ENCODE data around the gene STARD13.

The STARD13 gene

DNA sequence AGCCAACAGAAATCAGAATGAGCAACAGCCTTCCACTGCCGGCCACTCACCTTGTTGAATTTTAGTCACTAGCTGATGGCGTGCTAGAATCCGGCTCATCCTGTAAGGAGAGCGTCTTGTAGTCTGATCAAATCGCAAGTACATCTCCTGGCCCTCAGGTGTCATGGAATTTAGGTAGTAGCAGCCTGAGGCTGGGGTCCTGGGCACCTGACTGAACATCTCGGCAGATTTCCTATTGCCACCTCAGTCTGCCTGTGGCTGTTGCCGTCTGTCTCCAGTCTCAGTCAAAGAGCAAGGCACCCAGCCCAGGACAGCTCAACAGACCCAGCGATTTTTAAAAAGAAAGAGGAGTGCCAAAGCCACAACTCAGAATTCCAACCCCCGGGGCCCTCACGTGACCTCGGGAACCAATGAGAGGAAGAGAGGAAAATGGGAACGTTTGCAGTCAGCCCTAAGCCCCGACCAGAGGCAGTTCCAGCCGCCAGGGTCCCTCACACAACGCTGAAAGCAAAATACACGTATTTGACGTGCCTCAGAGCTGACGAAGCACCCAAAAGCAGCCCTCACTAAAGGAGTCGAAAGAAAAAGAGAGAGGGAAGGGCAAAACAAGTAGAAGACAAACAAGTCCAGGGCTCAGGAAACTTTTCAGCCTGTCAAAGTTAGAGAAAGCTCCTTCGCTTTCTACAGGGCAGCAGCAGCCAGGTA lies at the start of gene STARD13:
Gene STARD13 (minus strand): TSS at position 336 of the 705 bp plus-strand sequence. CDS start 117 bp downstream, at position 219.
- DNase-seq, result peak; percentile 95

DNA sequence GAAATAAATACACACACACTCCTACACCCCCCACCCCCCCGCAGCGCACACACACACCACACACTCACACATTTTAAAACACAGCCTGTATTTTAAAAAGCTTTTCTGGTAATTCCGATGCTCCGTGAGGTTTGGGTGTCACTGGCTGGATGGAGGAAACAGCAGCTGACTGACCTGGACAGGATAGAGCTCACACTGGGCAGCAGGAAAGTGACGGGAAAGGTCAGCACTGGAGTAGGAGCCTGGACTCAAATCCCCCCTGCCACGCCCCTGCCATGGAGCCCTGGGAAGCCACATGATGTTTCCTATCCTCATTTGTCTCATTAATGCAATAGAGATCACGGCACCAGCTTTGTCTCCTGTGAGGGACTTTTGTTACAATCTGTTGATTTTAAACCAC lies 49.3 kb upstream of the STARD13 start:
- DNase-seq, result no peak

GRCh38 chr13:33331962-33332361 lies 46.4 kb upstream of the STARD13 start:
- DNase-seq, result no peak

DNA sequence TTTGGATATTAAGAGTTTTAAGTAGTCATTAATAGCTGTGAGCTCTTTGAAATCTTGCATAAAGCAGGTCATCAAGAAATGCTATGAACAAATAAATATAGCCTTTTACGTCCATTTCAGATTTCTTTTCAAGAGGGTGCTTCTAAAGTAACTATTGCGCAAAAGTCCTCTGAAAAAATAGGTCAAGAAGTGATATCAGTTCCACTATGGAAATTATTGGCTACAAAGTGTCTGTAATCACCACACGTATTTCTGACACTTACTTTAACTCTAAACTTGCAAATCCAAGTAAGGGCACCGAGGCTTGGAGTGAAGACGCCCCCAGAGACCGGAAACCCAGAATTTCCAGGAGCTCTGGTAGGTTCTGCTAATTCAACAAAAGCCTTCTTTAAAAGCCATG lies 44.9 kb upstream of the STARD13 start:
- no peak for DNase-seq

GRCh38 chr13:33328701-33329100 lies 43.1 kb upstream of the STARD13 start:
- DNase-seq, result no peak

GRCh38 chr13:33326723-33327122 lies 41.2 kb upstream of the STARD13 start:
- no peak for DNase-seq

DNA sequence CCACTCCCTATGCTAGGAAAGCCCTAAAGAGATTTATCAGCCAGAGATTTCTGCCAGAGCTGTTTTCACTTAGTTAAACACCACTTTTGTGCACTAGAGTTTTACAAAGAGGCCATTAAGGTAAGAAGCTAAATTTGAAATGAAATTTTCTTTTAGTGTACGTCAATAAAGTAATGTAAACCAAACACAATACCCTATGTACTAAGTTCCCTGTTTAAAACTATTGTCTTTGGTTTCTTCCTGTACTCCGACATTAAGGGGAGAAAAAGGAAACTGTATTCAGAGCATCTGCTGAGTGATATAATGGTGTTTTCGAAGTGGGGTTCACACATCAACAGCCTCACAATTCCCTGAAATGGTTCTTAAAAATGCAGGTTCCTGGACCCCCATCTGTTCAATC lies 40.7 kb upstream of the STARD13 start:
- DNase-seq, result no peak

DNA sequence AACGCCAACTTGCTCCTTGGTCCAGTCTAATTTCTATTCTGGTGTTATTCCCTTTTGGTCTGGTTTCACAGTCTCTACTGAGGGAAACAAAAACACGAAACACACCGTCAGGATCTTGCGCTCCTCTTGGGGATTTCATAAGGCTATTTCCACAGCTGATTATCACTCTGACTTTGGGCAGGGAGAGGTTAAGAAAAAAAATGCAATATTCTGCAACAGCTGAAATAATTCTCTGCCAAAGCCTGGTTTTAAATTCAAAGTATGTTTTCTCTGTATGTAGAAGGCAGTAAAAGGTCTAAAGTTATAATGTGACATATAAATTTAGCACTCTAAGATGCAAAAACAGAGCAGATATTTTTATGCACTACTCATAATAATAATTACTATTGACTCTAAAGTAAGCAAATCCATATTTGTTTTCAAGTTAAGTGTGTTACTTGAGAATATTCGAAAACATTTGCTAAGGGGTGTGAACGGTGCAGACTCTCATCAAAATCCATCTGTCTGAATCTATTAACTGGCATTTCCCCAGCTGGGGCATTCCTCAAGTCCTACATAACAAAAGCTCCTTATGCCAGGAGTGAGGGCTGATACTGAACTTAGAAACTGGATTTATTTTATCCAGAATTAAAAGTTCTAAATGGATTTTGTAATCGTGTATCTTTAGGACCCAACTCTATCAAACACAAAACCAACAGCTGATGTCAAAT lies 38.4 kb upstream of the STARD13 start:
- no peak for DNase-seq

- no peak for DNase-seq
These were observed 37.6 kb upstream of the STARD13 start for GRCh38 chr13:33322965-33323668.

DNA sequence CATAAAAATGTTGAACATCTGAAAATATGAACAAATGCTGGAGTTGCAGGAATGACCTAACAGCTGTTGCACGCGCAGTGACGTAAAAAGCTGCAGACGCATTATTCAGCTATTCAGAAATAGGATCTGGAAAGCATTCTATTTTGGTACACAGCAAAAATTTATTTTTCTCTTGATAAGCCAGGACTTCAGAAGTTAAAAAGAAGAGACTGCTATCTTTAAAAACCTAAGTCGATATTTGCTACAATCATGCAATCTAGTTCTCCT lies 36.9 kb upstream of the STARD13 start:
- DNase-seq, result no peak

GRCh38 chr13:33321686-33322542 lies 36.4 kb upstream of the STARD13 start:
- no peak for DNase-seq

DNA sequence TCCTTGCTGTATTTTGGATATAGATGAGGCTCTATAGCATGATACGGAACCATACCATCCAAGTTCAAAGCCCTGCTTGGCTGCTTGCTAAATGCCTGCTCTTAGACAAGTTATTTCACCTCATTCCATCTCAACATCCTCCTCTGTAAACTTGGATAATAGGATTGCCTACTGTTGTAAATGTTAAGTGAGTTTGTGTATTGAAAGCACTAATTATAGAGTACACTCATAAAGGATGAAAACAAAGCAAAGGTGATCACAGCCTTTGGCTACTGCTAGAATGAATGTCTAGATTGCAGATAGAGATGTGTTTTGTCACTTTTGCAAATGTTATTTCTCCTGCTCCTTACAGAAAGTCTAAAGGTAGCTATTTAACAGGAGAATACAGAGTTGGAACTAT lies 34.3 kb upstream of the STARD13 start:
- DNase-seq, result no peak

DNA sequence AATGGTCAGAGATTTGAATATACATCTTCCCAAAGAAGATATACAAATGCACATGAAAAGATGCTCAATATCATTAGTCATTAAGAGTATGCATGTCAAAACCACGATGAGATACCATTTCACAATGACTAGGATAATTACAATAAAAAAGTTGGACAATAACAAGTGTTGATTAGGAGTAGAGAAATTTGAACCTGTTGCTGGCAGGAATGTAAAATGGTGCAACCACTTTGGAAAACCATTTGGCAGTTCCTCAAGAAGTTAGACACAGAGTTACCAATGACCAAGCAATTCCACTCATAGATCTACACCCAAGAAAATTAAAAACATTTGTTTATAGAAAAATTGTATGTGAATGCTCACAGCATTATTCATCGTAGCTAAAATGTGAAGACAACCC lies 33.2 kb upstream of the STARD13 start:
- no peak for DNase-seq

GRCh38 chr13:33318037-33318436 lies 32.5 kb upstream of the STARD13 start:
- DNase-seq, result no peak

- DNase-seq, result no peak
These were observed 31.3 kb upstream of the STARD13 start for GRCh38 chr13:33316890-33317289.

DNA sequence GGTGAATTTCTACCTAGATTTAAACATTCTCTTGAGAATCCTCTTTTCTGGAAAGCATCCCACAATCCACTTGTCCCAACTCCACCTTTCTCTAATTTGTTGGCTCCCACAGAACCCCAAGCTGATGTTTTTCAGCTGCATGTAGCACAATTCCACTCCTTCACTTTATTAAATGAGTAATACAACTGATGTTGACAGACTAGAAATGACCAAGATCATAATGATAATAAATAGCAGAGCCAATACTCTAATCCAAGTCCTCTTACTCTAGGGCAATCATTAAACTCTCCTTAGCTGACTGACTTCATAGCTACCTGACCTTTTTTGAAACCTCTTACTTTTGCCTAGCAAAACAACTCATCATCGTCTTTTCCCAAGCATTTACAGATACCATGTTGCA lies 27.9 kb upstream of the STARD13 start:
- no peak for DNase-seq

DNA sequence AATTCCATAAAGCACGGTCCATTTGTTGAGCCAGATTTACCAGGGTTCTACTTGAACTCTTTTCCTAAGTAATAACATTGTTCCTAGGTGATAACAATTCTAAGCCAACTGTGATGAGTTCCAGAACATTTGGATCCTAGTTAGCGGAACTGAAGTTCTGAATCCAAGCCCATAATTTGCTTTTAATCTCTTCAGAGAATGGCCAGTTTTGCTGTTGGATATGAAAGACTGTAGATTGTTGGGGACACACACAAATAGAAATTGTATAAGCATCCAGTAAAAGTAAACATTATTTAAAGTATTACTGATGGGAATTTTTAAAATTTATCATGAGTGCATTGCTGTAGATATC lies 27.3 kb upstream of the STARD13 start:
- DNase-seq, result no peak

- no peak for DNase-seq
These were observed 26.8 kb upstream of the STARD13 start for GRCh38 chr13:33312150-33312860.

- DNase-seq, result no peak
These were observed 25.5 kb upstream of the STARD13 start for GRCh38 chr13:33311040-33311439.

DNA sequence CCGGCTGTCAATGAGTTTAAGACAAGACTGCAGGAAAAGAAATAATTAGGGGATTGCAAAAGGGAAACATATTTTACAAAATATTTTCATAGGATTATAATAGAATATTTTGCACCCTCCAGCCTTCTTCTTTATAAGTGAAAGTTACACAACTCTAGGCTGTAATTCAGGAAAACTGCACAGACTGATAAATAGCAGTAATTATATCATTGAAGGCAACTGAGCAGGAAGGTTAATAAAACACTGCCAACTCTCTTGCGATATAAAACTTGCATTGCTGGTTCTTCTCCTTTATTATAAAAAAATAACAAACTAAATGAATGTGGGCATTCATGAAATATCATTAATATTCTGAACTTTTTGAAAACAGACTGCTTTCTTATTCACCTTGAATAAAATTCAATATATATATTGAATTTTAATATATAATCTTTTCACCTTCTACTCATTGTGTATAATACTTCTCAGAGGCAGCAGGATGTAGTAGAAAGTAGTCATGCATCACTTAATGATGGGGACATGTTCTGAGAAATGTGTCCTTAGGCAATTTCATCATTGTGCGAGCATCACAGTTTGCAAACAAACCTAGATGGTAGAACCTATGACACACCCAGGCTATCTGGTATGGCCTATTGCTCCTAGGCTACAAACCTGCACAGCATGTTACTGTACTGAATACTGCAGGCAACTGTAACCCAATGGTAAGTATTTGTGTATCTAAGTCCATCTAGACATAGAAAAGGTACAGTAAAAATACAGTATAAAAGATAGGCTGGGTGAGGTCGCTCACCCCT lies 24.9 kb upstream of the STARD13 start:
- no peak for DNase-seq

GRCh38 chr13:33308863-33309262 lies 23.3 kb upstream of the STARD13 start:
- DNase-seq, result no peak

DNA sequence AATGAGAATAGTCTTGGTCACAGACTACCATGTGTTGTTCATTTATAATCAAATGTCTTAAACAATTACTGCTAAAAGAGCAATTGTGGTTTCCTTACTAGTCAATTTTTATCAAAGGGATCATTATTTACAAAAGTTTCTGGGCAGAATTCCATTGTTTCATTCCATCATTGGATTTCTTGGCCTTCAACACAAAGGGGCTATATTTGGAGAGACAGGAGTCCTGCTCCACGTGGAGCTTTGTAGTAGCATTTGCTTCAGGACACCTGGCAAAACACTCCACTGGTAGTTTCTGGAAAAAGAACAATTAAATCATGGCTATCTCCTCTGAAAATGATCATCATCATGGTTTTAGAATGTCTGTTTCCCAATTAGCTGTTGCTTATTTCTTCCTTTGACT lies 22.3 kb upstream of the STARD13 start:
- no peak for DNase-seq
